AG09319 (cell line): Measurements from ENCODE around the gene MYOZ3.

Experiments
- DNase-seq: peaks from one replicate; pipeline ENCODE4 v3.0.0-alpha.2; 2010; ENCODE audit warnings: low read depth; ENCODE audit errors: extremely low read depth
- TF ChIP-seq, protein P1 (sequence below): IDR thresholded peaks from 2 replicates; pipeline ENCODE4 v1.5.1; 2011; ENCODE audit warnings: low read depth, mild to moderate bottlenecking, inconsistent platforms, low read length, moderate library complexity

MYOZ3 gene

DNA sequence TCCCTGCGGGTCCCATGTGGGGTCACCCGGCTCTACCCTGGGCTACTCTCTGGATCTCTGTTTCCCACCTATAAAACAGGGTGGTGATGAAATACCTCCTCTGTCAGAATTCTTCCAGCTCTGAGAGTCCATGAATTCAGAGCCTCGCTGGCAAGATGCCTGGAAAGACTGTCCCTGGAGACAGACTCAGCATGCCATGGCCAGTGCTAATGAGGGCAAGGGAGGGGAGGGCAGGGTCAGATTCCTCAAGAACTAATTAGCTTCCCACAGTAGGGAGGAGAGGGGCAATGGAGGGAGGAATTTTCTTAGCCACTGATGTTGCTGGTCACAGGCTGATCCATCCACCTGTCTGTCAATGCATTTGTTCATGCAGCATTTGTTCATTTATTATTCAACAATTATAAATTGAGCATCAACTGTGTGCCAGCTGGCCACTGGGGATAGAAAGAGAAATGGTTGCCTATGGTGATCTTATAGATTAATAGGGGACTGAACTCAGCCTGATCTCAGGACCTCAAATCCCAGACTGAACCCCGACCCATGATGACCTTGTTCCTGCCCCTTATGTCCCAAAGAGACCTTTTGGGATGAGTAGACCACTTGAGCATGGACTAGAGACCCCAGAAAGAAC is 15.9 kb upstream of the MYOZ3 start:
- TF ChIP-seq, protein P1, sequence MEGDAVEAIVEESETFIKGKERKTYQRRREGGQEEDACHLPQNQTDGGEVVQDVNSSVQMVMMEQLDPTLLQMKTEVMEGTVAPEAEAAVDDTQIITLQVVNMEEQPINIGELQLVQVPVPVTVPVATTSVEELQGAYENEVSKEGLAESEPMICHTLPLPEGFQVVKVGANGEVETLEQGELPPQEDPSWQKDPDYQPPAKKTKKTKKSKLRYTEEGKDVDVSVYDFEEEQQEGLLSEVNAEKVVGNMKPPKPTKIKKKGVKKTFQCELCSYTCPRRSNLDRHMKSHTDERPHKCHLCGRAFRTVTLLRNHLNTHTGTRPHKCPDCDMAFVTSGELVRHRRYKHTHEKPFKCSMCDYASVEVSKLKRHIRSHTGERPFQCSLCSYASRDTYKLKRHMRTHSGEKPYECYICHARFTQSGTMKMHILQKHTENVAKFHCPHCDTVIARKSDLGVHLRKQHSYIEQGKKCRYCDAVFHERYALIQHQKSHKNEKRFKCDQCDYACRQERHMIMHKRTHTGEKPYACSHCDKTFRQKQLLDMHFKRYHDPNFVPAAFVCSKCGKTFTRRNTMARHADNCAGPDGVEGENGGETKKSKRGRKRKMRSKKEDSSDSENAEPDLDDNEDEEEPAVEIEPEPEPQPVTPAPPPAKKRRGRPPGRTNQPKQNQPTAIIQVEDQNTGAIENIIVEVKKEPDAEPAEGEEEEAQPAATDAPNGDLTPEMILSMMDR, result no peak
- peak; percentile 78 for DNase-seq

DNA sequence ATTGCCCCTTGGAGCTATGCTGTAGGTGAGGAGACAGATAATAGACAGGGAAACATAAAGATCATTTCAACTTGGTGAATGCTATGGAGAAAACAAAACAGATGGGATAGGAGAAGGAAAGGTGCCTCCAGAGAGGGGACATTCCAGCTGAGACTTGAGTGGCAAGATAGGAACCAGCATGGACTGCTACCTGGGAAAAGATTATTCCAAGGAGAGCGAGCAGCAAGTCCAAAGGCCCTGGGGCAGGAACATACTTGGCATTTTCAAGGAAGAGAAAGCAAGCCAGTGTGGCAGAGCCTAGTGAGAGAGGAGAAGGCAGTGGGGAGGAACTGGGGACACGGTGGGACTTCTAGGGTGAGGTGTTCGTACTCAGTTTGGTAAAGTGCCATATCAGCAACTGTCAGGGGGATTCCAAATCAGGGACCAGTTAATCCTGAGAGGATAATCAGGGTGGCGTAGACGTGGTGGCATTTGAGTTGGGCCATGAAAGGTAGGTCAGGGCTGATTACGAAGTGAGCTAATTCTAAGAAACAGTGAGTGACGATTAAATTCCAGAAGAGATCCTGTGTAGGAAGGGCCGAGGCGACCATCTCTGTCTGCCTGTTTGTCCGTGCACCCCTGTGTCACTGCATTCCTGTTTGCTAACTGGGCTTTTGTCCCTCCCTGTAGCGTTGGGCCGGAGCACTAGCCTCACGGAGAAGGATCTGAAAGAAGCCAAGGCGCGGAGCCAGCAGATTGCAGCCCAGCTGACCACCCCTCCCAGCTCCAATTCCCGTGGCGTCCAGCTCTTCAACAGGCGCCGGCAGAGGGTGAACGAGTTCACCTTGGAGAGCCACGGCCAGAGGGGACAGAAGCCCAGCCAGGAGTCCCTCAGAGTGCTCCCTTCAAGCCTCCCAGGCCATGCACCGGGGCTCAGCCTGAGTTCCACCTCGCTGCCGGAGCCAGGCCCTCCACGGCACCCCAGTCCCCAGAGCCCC is 13.5 kb upstream of the MYOZ3 start:
- DNase-seq, result no peak
- TF ChIP-seq, protein P1, result no peak

DNA sequence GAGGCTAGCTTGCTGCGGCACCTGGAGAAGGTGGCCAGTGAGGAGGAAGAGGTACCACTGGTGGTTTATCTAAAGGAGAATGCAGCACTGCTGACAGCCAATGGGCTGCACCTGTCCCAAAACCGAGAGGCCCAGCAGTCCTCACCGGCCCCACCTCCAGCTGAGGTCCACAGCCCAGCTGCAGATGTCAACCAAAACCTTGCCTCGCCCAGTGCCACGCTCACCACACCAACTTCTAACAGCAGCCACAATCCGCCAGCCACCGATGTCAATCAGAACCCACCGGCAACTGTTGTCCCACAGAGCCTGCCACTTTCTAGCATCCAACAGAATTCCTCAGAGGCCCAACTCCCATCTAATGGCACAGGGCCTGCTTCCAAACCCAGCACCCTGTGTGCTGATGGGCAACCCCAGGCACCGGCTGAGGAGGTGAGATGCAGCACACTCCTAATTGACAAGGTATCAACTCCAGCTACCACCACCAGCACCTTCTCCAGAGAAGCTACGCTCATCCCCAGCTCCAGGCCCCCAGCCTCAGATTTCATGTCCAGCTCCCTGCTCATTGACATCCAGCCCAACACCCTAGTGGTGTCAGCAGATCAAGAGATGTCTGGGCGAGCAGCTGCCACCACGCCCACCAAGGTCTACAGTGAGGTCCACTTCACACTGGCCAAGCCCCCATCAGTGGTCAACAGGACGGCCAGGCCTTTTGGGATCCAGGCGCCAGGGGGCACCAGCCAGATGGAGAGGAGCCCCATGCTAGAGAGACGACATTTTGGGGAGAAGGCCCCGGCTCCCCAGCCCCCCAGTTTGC is 12.6 kb upstream of the MYOZ3 start:
- DNase-seq, result no peak
- TF ChIP-seq, protein P1, result no peak

DNA sequence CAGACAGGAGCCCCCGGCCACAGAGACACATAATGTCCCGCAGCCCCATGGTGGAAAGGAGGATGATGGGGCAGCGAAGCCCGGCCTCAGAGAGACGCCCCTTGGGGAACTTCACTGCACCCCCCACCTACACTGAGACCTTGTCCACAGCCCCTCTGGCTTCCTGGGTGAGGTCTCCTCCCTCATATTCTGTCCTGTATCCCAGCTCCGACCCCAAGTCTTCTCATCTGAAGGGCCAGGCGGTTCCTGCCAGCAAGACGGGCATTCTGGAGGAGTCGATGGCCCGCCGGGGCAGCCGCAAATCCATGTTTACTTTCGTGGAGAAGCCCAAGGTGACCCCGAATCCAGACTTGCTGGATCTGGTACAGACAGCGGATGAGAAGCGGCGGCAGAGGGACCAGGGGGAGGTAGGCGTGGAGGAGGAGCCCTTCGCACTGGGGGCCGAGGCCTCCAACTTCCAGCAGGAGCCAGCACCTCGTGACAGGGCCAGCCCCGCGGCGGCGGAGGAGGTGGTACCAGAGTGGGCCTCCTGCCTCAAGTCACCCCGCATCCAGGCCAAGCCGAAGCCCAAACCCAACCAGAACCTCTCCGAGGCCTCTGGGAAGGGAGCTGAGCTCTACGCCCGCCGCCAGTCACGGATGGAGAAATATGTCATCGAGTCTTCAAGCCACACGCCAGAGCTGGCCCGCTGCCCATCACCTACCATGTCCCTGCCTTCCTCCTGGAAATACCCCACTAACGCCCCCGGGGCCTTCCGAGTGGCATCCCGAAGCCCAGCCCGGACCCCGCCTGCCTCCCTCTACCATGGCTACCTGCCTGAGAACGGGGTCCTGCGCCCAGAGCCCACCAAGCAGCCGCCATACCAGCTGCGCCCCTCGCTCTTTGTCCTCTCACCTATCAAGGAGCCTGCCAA is 11.7 kb upstream of the MYOZ3 start:
- DNase-seq, result no peak
- TF ChIP-seq, protein P1, result no peak

- no peak for DNase-seq
- TF ChIP-seq, protein P1, result no peak
Observed at GRCh38 chr5:150650021-150651006, 10.7 kb upstream of the MYOZ3 start.
